Lower lobe of right lung (tissue), 2 donors: Measurements from ENCODE around the gene SGK1. TPM values are rescaled to one million over a fixed set of nuclear protein-coding genes. Genes with fewer than 3 reads are reported as not detected.

Source experiments
- ATAC-seq, 2 donors: fragments of 200-7000 bp; cut with Tn5 transposase; one replicate each; pipeline ENCODE4 v1.9.1; 2020 to 2022; ENCODE audit warnings: mild to moderate bottlenecking in 2 of 2, moderate library complexity in 2 of 2
- DNase-seq: peaks from one replicate; pipeline ENCODE4 v3.0.0-alpha.2; 2020
- H3K27ac ChIP-seq: fragments of 200-600 bp; one replicate; pipeline ENCODE4 v1.8.0; 2022
- H3K27me3 ChIP-seq: fragments of 200-600 bp; one replicate; pipeline ENCODE4 v1.8.0; 2022; ENCODE audit warnings: low read depth
- H3K36me3 ChIP-seq: fragments of 200-600 bp; one replicate; pipeline ENCODE4 v1.8.0; 2022; ENCODE audit warnings: mild to moderate bottlenecking
- H3K4me1 ChIP-seq: fragments of 200-600 bp; one replicate; pipeline ENCODE4 v1.8.0; 2022
- H3K4me3 ChIP-seq: fragments of 200-600 bp; one replicate; pipeline ENCODE4 v1.8.0; 2022; ENCODE audit warnings: mild to moderate bottlenecking
- H3K9me3 ChIP-seq: fragments of 200-600 bp; one replicate; pipeline ENCODE4 v1.8.0; 2022
- CTCF ChIP-seq: fragments of 200-600 bp; IDR thresholded peaks from one replicate; pipeline ENCODE4 v1.8.0; 2022; ENCODE audit warnings: antibody characterized with exemption, mild to moderate bottlenecking
- intact Hi-C: fragments of 100-400 bp; cut with DNase I; formaldehyde crosslinking; loops from one replicate; pipeline ENCODE4 v1.11.0; 2022
- total RNA-seq: library from RNA; stranded (reverse); fragmentation: NEBNext Ultra II Directional; extraction: Animal tissue kit (Norgen Biotek cat#: 25700); gene quantifications from one replicate; pipeline ENCODE4 v1.2.1, GENCODE V29; 2021
- donor health status: DM: no; HTN: yes; CAD: no; lungs with severe emphysema.

Gene SGK1
- total RNA-seq, 1 donor from 2014 or later = 195 TPM

DNA sequence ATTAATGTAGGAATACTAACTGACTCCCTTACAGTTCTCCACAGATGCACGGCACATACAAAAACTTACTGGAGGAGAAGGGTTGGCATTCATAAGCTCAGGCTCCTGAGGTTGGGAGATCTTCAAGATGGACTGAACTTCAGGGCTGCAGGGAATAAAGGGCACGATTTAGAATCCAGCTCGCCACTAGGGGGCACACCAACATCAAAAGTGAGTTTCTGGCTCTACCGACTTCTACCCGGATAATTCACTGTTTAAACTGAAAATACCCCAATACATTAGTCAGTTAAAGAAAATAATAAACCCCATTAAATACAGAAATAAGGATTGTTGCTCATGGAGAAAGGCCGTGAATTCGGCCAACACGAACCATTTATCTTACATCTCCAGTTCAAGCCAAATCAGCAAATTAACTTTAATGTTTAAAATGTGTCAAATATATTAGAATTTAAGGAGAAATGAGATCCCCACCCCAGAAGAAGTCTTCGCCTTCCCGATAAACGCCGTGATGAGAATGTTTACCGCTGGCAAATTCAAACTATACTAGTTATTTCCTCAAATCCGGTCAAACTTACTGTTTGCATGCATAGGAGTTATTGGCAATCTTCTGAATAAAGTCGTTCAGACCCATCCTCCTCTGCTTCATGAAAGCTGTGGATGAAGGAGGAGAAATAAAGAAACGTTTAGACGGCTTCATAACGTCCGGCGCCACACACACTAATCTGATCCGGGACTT lies 143.8 kb downstream of the SGK1 start:
- H3K27me3 ChIP-seq = no peaks in the 10 kb centered on the region
- ATAC-seq = peak; percentile 45 to 48
- H3K4me3 ChIP-seq = peak overlapping the region; percentile 67
- intact Hi-C loops = loop anchor here (5.0 kb wide), 2 partner anchors 468 to 648 kb away; no protein-coding TSS in a partner anchor
- H3K36me3 ChIP-seq = peaks cover 48% of the 10 kb centered on the region
- peaks cover 69% of the 10 kb centered on the region for H3K4me1 ChIP-seq
- DNase-seq = peak; percentile 80
- TF ChIP-seq CTCF = peak; percentile 87
- H3K27ac ChIP-seq = peak overlapping the region; percentile 99
- no peaks in the 10 kb centered on the region for H3K9me3 ChIP-seq

DNA sequence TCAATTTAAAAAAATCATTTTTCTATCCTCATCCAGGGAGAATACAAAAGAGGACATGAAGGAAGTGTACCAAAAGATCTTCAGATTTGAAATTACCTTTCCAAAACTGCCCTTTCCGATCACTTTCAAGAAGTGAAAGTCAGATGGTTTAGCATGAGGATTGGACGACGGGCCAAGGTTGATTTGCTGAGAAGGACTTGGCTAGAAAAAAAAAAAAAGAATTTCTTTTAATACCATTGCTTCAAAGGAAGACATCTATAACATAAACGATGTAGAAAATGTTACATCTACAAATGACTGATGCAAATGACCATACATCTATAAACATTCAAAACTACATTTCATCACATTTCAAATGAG lies 144.6 kb downstream of the SGK1 start:
- H3K4me1 ChIP-seq = peaks cover 63% of the 10 kb centered on the region
- H3K36me3 ChIP-seq = peaks cover 56% of the 10 kb centered on the region
- TF ChIP-seq CTCF = no peak
- H3K4me3 ChIP-seq = peak overlapping the region; percentile 67
- ATAC-seq (no peak), DNase-seq (no peak)
- no peaks in the 10 kb centered on the region for H3K9me3 ChIP-seq
- intact Hi-C loops = loop anchor here (5.0 kb wide), 2 partner anchors 469 to 649 kb away; no protein-coding TSS in a partner anchor
- peak overlapping the region; percentile 99 for H3K27ac ChIP-seq
- no peaks in the 10 kb centered on the region for H3K27me3 ChIP-seq

DNA sequence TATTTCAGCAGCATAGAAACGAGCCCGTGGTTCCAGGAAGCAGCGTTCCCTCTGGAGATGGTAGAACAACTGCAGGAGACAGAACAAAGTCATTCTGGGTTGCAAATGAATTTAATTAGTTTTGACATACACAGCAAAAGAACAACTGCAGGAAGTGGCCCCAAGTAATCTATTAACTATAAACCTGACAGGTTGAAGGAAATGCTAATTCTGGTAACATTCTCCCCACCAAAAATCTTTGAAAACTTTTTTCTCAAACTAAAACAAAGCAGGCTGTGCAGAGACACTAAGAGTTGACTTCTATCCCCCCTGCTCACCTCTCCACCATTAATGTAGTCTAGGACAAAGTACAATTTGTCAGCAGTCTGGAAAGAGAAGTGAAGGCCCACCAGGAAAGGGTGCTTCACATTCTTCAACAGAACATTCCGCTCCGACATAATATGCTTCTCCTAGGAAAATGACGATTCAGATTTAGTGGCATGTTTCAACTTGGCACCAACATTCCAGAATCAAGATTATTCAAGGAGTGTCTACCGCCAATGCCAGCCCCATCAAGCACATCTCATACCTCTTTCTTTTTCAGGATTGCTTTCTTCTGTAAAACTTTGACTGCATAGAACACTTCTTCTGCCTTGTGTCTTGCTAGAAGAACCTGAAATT lies 145.1 kb downstream of the SGK1 start:
- H3K4me1 ChIP-seq = peaks cover 58% of the 10 kb centered on the region
- ATAC-seq (no peak), DNase-seq (no peak)
- peak overlapping the region; percentile 67 for H3K4me3 ChIP-seq
- peaks cover 61% of the 10 kb centered on the region for H3K36me3 ChIP-seq
- intact Hi-C loops = loop anchor here (5.0 kb wide), 2 partner anchors 469 to 649 kb away; no protein-coding TSS in a partner anchor
- no peak for TF ChIP-seq CTCF
- no peaks in the 10 kb centered on the region for H3K9me3 ChIP-seq
- H3K27ac ChIP-seq = peak overlapping the region; percentile 99
- no peaks in the 10 kb centered on the region for H3K27me3 ChIP-seq

DNA sequence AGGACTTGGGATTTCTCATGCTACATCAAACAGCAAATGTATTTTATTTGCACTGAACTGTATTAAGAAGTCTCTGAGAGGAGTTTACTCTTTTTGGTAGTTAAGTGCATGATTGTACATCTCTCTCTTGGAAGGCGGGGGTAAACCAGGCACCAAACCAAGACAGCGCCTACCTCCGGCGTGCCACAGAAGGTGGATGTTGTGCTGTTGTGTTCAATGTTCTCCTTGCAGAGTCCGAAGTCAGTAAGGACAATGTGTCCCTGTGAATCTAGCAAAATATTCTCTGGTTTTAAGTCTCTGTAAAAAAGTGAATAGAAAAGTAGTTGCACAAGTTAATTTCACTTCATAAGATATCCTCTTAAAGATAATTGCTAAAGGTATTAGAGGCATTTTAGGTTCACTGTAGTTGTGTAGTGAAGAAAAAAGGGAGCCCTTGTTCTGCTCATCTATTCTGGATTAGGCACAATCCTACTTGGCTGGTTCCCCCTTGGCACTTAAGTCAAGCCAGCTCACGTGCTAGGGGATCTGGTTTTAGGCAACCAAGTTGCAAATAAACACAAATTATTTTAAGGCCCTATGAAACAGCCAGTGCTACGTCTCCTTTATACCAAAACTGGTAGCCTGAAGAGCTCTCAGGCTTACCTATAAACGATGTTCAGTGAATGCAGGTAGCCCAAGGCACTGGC lies 145.7 kb downstream of the SGK1 start:
- DNase-seq = no peak
- Histone ChIP-seq H3K27ac (peak overlapping the region; percentile 99), H3K27me3 (no peaks in the 10 kb centered on the region), H3K9me3 (no peaks in the 10 kb centered on the region), H3K4me3 (peak overlapping the region; percentile 67), H3K4me1 (peaks cover 51% of the 10 kb centered on the region), H3K36me3 (peaks cover 64% of the 10 kb centered on the region)
- intact Hi-C loops = loop anchor here (5.0 kb wide), 2 partner anchors 470 to 650 kb away; no protein-coding TSS in a partner anchor
- no peak for ATAC-seq
- no peak for TF ChIP-seq CTCF

DNA sequence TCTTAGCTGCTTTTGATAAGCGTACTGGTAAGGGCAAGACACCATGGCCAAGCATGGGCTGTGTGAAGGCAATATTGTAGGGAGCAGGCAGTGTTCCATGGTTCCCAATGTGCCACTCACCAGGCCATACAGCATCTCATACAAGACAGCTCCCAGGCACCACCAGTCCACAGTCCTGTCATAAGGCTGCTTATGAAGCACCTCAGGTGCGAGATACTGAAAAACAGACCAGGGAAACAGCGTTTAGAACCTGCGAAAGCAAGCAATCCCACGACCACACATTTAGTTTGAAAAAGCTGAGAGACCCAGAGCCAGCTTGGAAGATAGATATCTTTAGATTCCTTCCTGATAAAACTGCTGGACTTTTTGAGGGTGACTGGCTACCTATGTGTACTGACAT lies 146.4 kb downstream of the SGK1 start:
- intact Hi-C loops = loop anchor here (5.0 kb wide), 2 partner anchors 471 to 651 kb away; no protein-coding TSS in a partner anchor
- H3K27me3 ChIP-seq = no peaks in the 10 kb centered on the region
- H3K36me3 ChIP-seq = peaks cover 64% of the 10 kb centered on the region
- H3K9me3 ChIP-seq = no peaks in the 10 kb centered on the region
- ATAC-seq (no peak), DNase-seq (no peak)
- peaks cover 47% of the 10 kb centered on the region for H3K4me1 ChIP-seq
- no peak for TF ChIP-seq CTCF
- H3K4me3 ChIP-seq = peak overlapping the region; percentile 67
- H3K27ac ChIP-seq = peak overlapping the region; percentile 99
